Smooth muscle cell (in vitro differentiated cells): Measurements from ENCODE around the gene TRABD2B. TPM values are rescaled to one million over a fixed set of nuclear protein-coding genes. Genes with fewer than 3 reads are reported as not detected.

Source experiments
- DNase-seq: peaks from one replicate; lab custom pipeline; 2025; ENCODE audit not compliant: unreplicated experiment; lab: John Stamatoyannopoulos, UW
- H2AFZ ChIP-seq: fragments of 200-600 bp; sonication (generic); 2 replicates; pipeline ENCODE4 v1.6.0; 2016; ENCODE audit warnings: antibody characterized with exemption, low read depth, mild to moderate bottlenecking
- H3F3A ChIP-seq: fragments of 200-600 bp; sonication (generic); 2 replicates; pipeline ENCODE4 v1.6.0; 2017; ENCODE audit warnings: antibody characterized with exemption, low read depth
- H3K27ac ChIP-seq: fragments of 200-600 bp; sonication (generic); 2 replicates; pipeline ENCODE4 v1.5.1; 2016; ENCODE audit warnings: low read depth, mild to moderate bottlenecking
- H3K27me3 ChIP-seq: fragments of 200-600 bp; sonication (generic); 2 replicates; pipeline ENCODE4 v1.6.1; 2016; ENCODE audit warnings: low read depth, mild to moderate bottlenecking
- H3K36me3 ChIP-seq: fragments of 200-600 bp; sonication (generic); 2 replicates; pipeline ENCODE4 v1.5.1; 2016; ENCODE audit warnings: low read depth
- H3K4me1 ChIP-seq: fragments of 200-600 bp; sonication (generic); 2 replicates; pipeline ENCODE4 v1.5.1; 2016; ENCODE audit warnings: low read depth
- H3K4me2 ChIP-seq: fragments of 200-600 bp; sonication (generic); 2 replicates; pipeline ENCODE4 v1.6.0; 2016; ENCODE audit warnings: mild to moderate bottlenecking
- H3K4me3 ChIP-seq: fragments of 200-600 bp; sonication (generic); 2 replicates; pipeline ENCODE4 v1.5.1; 2016; ENCODE audit warnings: mild to moderate bottlenecking
- H3K79me2 ChIP-seq: fragments of 200-600 bp; sonication (generic); 2 replicates; pipeline ENCODE4 v1.6.0; 2016; ENCODE audit warnings: low read depth, mild to moderate bottlenecking
- H3K9ac ChIP-seq: fragments of 200-600 bp; sonication (generic); 2 replicates; pipeline ENCODE4 v1.6.0; 2016; ENCODE audit warnings: low read depth
- H3K9me3 ChIP-seq: fragments of 200-600 bp; sonication (generic); replicated peaks from 2 replicates; pipeline ENCODE4 v1.5.1; 2016; ENCODE audit warnings: low read depth
- H4K20me1 ChIP-seq: fragments of 200-600 bp; sonication (generic); 2 replicates; pipeline ENCODE4 v1.6.0; 2016; ENCODE audit warnings: low read depth
- CTCF ChIP-seq: fragments of 200-600 bp; sonication (generic); IDR thresholded peaks from 2 replicates; pipeline ENCODE4 v1.5.1; 2017; ENCODE audit warnings: borderline replicate concordance, mild to moderate bottlenecking, antibody characterized with exemption; ENCODE audit not compliant: insufficient read depth, poor library complexity, severe bottlenecking
- WGBS: methylation state at CpG from one replicate; pipeline ENCODE4 v1.1.7; 2016; ENCODE audit warnings: low lambda C conversion rate; 5-methylcytosine and 5-hydroxymethylcytosine counted together
- polyA plus RNA-seq: library from polyadenylated mRNA; unstranded; fragments of >200 nt; fragmentation: Nextera tagmentation; extraction: Ambion mirVana; gene quantifications from 2 replicates; pipeline ENCODE4 v1.2.1, GENCODE V29; 2016
- total RNA-seq: library from RNA; depleted of rRNA; stranded (reverse); fragments of >200 nt; gene quantifications from 2 replicates; pipeline ENCODE4 v1.2.3, GENCODE V29; 2014

Gene TRABD2B
- total and polyA plus RNA-seq, 2 experiments from 2014 or later: 0.94 to 4.9 TPM

GRCh38 chr1:48016515-48016914, 19.3 kb upstream of the TRABD2B start:
- peak overlapping the region; percentile 69 for H2AFZ ChIP-seq
- H4K20me1 ChIP-seq: no peaks in the 10 kb centered on the region
- peaks cover 4% of the 10 kb centered on the region for H3K4me1 ChIP-seq
- no peak overlapping the region for H3K27ac ChIP-seq
- no peaks in the 10 kb centered on the region for H3K36me3 ChIP-seq
- peaks cover 24% of the 10 kb centered on the region for H3K27me3 ChIP-seq
- H3K79me2 ChIP-seq: no peaks in the 10 kb centered on the region
- no peak overlapping the region for H3K9ac ChIP-seq
- H3F3A ChIP-seq: no peaks in the 10 kb centered on the region
- WGBS: 73% methylated on average over 7 of the region's 7 CpGs
- no peak for TF ChIP-seq CTCF
- H3K4me2 ChIP-seq: peak overlapping the region; percentile 44
- H3K4me3 ChIP-seq: no peak overlapping the region
- DNase-seq: no peak
- H3K9me3 ChIP-seq: no peaks in the 10 kb centered on the region

DNA sequence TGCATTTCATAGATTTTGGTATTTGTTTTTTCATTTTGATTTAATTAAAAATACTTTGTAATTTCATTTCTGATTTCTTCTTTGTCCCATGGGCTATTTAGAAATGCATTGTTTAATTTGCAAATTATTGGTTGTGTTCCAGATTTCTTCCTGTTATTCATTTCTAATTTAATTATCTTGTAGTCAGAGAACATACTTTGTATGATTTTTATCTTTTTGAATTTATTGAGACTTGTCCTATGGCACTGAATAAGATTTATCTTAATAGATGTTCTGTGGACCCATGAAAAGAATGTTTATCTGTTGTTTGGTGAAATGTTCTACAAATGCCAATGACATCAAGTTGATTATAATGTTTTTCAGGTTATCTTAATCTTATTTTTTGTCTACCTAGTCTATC, 16.1 kb upstream of the TRABD2B start:
- H3K27me3 ChIP-seq: peaks cover 24% of the 10 kb centered on the region
- H3K4me3 ChIP-seq: no peak overlapping the region
- no peaks in the 10 kb centered on the region for H3K79me2 ChIP-seq
- H3K9ac ChIP-seq: no peak overlapping the region
- no peak overlapping the region for H3K4me2 ChIP-seq
- peaks cover 2% of the 10 kb centered on the region for H3K4me1 ChIP-seq
- no peak overlapping the region for H3K27ac ChIP-seq
- no peak for DNase-seq
- H2AFZ ChIP-seq: no peak overlapping the region
- H3K9me3 ChIP-seq: no peaks in the 10 kb centered on the region
- no peak for TF ChIP-seq CTCF
- H3K36me3 ChIP-seq: no peaks in the 10 kb centered on the region
- no peaks in the 10 kb centered on the region for H4K20me1 ChIP-seq
- no peaks in the 10 kb centered on the region for H3F3A ChIP-seq

- Histone ChIP-seq H3K4me1 (no peaks in the 10 kb centered on the region), H3K36me3 (no peaks in the 10 kb centered on the region), H3K27me3 (no peaks in the 10 kb centered on the region), H2AFZ (no peak overlapping the region), H3K9me3 (no peaks in the 10 kb centered on the region), H3K4me3 (no peak overlapping the region), H3F3A (peaks cover 4% of the 10 kb centered on the region), H3K9ac (no peak overlapping the region), H3K4me2 (no peak overlapping the region), H3K79me2 (no peaks in the 10 kb centered on the region), H4K20me1 (no peaks in the 10 kb centered on the region), H3K27ac (peak overlapping the region; percentile 45)
- 20% methylated on average over 2 of the region's 2 CpGs for WGBS
- DNase-seq: no peak
- no peak for TF ChIP-seq CTCF
Observed at GRCh38 chr1:48007047-48007446, 9.9 kb upstream of the TRABD2B start.

GRCh38 chr1:48006264-48006663, 9.1 kb upstream of the TRABD2B start:
- Histone ChIP-seq H3K4me2 (no peak overlapping the region), H3F3A (peaks cover 4% of the 10 kb centered on the region), H3K27me3 (no peaks in the 10 kb centered on the region), H3K27ac (no peak overlapping the region), H3K36me3 (no peaks in the 10 kb centered on the region), H3K4me1 (peaks cover 5% of the 10 kb centered on the region), H3K9ac (no peak overlapping the region), H2AFZ (no peak overlapping the region), H4K20me1 (no peaks in the 10 kb centered on the region), H3K4me3 (no peak overlapping the region), H3K9me3 (no peaks in the 10 kb centered on the region), H3K79me2 (no peaks in the 10 kb centered on the region)
- no peak for DNase-seq
- no peak for TF ChIP-seq CTCF
- 80% methylated on average over 1 of the region's 1 CpG for WGBS
